ENCODE results near the gene BICDL2.
"Not testable (repeated sequence)": the region's sequence is repeated elsewhere in the genome, so short reads cannot be mapped to it uniquely, and the experiment has no call there.

BICDL2 gene

GRCh38 chr16:3036726-3037315, at the start of gene BICDL2:
Gene BICDL2 (minus strand): TSS chr16:3036944. CDS start chr16:3035496, 1,448 bp downstream.
- DNase-seq: no peak

- no peak for DNase-seq
Measured at GRCh38 chr16:3085868-3086595, 49.3 kb upstream of the BICDL2 start.

- no peak for DNase-seq
Measured at GRCh38 chr16:3084969-3085670, 48.4 kb upstream of the BICDL2 start.

DNA sequence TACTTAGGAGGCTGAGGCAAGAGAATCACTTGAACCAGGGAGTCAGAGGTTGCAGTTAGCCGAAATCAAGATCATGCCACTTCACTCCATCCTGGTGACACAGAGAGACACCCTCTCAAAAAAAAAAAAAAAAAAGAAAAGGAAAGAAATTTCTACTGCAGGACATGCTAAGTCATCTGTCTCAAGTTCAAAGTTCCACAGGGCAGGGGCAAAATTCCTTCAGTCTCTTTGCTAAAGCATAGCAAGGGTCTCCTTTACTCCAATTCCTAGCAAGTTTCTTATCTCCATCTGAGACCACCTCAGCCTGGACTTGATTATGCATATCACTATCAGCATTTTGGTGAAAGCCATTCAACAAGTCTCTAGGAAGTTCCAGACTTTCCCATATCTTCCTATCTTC, 47.7 kb upstream of the BICDL2 start:
- DNase-seq: no peak

DNA sequence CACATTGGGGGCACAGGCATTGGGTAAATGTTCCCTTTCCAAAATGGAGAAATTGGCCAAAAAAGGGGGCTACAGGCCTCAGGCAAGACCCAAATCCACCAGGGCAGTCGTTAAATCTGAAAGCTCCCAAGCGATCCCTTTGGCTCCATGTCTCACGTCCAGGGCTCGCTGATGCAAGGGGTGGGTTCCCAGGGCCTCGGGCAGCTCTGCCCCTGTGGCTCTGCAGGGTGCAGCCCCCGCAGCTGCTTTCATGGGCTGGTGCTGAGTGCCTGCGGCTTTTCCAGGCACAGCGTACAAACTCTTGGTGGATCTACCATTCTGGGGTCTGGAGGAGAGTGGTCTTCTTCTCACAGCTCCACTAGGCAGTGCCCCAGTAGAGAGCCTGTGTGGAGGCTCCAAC, 46.7 kb upstream of the BICDL2 start:
- not testable (repeated sequence) for DNase-seq

DNA sequence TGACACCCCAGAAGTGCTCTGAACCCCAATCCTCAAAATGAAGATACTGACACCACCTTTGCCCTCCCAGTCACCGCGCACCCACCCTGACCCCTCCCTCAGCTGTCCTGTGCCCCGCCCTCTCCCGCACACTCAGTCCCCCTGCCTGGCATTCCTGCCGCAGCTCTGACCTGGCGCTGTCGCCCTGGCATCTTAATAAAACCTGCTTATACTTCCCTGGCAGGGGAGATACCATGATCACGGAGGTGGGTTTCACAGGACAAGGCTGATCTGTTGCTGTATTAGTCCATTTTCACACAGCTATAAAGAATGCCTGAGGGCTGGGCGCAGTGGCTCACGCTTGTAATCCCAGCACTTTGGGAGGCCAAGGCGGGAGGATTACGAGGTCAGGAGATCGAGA, 45.2 kb upstream of the BICDL2 start:
- not testable (repeated sequence) for DNase-seq

- no peak for DNase-seq
Measured at GRCh38 chr16:3080024-3080423, 43.3 kb upstream of the BICDL2 start.

- no peak for DNase-seq
Measured at GRCh38 chr16:3076577-3076976, 39.8 kb upstream of the BICDL2 start.

DNA sequence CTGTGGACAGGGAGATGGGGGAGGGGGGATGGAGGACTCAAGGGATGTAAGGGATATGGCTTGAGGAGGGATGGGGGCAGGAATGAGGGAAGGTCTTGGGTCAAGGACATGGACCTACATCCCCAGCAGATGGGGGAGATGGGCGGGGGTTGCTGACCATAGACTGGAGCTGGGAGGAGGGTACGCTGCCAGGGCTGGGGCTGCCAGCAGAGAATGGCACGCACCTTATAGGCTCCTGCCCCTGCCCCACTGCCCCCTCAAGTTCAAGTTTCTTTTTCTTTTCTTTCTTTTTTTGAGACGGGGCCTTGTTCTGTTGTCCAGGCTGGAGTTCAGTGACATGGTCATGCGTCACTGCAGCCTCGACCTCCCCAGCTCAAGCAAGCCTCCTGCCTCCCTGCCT, 39.2 kb upstream of the BICDL2 start:
- not testable (repeated sequence) for DNase-seq

GRCh38 chr16:3075523-3075915, 38.8 kb upstream of the BICDL2 start:
- no peak for DNase-seq

DNA sequence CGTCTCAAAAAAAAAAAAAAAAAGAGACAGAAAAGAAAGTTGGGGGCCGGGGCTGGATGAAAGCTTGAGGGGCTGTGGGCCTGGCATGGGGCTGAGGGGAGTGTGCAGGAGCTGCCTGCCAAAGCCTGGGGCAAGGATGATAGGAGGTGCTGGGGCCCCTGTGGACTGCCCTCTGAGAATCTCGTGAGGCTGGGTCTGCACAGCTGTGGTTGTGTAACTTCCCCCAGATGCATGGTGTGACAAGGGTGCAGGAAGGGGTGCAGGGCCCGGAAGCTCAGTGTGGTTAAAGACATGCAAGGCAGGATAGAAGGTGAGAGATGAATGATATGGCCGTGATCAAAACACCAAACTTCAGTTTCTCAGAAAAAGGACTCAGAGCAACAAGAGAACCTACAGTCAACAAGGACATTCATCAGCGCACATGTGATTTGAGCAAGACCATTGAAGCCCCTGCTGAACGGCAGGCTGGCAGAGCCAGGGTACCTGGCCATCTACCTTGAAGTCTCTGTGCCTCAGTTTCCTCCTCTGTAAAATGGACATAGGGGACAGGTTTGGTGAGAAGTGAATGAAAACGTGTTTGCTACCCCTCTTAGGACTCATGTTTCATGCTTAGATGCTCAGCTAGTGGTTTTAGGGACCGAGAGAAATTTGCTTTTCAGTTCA, 38.2 kb upstream of the BICDL2 start:
- DNase-seq: no peak

- no peak for DNase-seq
Measured at GRCh38 chr16:3073448-3073847, 36.7 kb upstream of the BICDL2 start.

- DNase-seq: not testable (repeated sequence)
Measured at GRCh38 chr16:3072576-3073263, 36.0 kb upstream of the BICDL2 start.

- DNase-seq: not testable (repeated sequence)
Measured at GRCh38 chr16:3072148-3072547, 35.4 kb upstream of the BICDL2 start.

DNA sequence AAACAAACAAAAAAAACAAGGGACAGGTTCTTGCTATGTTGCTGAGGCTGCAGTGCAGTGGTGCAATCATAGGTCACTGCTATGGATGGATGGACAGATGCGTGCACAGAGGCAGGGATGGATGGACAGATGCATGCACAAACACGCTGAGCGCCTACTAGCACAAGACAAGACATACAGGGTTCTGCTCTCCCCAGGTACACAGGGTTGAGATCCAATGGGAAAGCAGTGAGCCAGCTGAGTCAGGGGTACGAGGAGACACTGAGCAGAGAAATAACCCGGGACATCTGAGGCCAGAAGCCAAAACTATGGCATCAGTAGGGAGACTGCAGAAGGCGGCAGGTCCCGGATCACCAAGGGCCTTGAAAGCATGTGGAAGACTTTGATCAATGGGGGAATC, 34.9 kb upstream of the BICDL2 start:
- no peak for DNase-seq

DNA sequence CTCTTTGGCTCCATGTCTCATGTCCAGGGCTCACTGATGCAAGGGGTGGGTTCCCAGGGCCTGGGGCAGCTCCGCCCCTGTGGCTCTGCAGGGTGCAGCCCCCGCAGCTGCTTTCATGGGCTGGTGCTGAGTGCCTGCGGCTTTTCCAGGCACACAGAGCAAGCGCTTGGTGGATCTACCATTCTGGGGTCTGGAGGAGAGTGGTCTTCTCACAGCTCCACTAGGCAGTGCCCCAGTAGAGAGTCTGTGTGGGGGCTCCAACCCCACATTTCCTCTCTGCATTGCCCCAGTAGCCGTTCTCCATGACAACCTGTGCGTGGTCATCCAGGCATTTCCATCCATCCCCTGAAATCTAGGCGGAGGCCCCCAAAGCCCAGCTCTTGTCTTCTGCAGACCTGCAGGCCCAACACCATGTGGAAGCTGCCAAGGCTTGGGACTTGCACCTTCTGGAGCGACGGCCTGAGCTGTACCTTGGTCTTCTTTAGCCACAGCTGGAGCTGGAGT, 33.9 kb upstream of the BICDL2 start:
- DNase-seq: no peak

DNA sequence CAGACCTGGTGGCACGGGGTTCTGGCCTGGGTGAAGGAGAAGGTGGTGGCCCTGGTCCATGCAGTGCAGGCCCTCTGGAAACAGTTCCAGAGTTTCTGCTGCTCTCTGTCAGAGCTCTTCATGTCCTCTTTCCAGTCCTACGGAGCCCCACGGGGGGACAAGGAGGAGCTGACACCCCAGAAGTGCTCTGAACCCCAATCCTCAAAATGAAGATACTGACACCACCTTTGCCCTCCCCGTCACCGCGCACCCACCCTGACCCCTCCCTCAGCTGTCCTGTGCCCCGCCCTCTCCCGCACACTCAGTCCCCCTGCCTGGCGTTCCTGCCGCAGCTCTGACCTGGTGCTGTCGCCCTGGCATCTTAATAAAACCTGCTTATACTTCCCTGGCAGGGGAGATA, 32.4 kb upstream of the BICDL2 start:
- DNase-seq: not testable (repeated sequence)

GRCh38 chr16:3068487-3068886, 31.7 kb upstream of the BICDL2 start:
- no peak for DNase-seq

- DNase-seq: no peak
Measured at GRCh38 chr16:3066440-3066748, 29.6 kb upstream of the BICDL2 start.

- no peak for DNase-seq
Measured at GRCh38 chr16:3065742-3066439, 29.1 kb upstream of the BICDL2 start.

DNA sequence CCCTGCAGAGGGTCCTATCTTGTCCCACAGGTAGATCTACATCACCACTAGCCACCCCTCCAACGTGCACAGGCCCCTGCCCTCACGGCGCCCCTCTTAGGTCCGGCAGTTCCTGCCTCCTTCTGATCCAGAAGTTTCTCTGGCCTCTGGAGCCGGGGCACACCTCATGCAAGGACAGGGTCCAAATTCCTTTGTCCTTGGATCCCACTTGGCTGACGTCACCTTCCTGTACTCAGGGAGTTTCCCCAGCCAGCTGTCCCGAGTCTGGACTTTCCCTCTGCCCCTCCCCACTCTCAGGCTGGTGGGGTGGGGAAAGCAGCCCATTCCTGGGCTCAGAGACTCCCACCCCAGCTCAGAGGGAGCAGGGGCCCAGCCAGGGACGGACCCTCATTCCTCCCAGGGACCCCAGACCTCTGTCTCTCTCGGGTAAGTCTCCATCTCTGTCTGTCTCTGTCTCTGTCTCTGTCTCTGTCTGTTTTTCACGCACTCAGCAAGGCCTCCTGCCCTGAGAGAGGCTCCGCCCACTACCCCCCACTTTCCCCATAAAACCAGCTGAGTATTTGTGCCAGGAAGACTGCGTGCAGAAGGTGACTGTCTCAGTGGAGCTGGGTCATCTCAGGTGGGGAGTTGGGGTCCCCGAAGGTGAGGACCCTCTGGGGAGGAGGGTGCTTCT, 28.5 kb upstream of the BICDL2 start, which contains the start of gene IL32:
Gene IL32 (plus strand): TSS at position 572 of the 673 bp plus-strand sequence. CDS start 172 bp downstream, outside the sequence.
- peak; percentile 83 for DNase-seq
